Stomach (tissue), 9 donors: Measurements from ENCODE around the gene SLC5A1. TPM values are rescaled to one million over a fixed set of nuclear protein-coding genes. Genes with fewer than 3 reads are reported as not detected.
A peak's percentile ranks its signal among the peaks of the same experiment; 100 is the strongest.

ENCODE experiments used
- DNase-seq, 2 donors: peaks; one replicate each; pipeline versions ENCODE4 v3.0.0 to v3.0.0-alpha.2; 2013 to 2019
- H3K27ac ChIP-seq, 5 donors: fragments of 200-600 bp in 4 of 5; sonication (generic) in 4 of 5; one replicate each; pipeline ENCODE4 v1.5.1; 2013 to 2019; ENCODE audit warnings: mild to moderate bottlenecking in 1 of 5, moderate library complexity in 1 of 5
- H3K27me3 ChIP-seq, 3 donors: fragments of 200-600 bp; sonication (generic); one replicate each; pipeline ENCODE4 v1.5.1; 2017 to 2019; ENCODE audit warnings: mixed run types in 1 of 3
- H3K36me3 ChIP-seq, 4 donors: fragments of 200-600 bp; sonication (generic); 1 replicate in 3 of 4; 2 replicates in 1 of 4; pipeline ENCODE4 v1.5.1; 2016 to 2019
- H3K4me1 ChIP-seq, 4 donors: fragments of 200-600 bp; sonication (generic); one replicate each; pipeline ENCODE4 v1.5.1; 2016 to 2019
- H3K4me3 ChIP-seq, 4 donors: fragments of 200-600 bp; sonication (generic) in 3 of 4; one replicate each; pipeline ENCODE4 v1.5.1; 2016 to 2019; ENCODE audit warnings: mild to moderate bottlenecking in 1 of 4
- H3K9me3 ChIP-seq, 4 donors: fragments of 200-600 bp; sonication (generic); one replicate each; pipeline ENCODE4 v1.5.1; 2016 to 2019
- CTCF ChIP-seq, 7 experiments: fragments of 450-650 bp in 4 of 7; fragments of 200-600 bp in 3 of 7; sonication (generic) in 3 of 7; IDR thresholded peaks; one replicate each; pipeline ENCODE4 v1.5.1; 2016 to 2019; ENCODE audit warnings: antibody characterized with exemption in 7 of 7, control low read depth in 2 of 7, mild to moderate bottlenecking in 1 of 7
- EP300 ChIP-seq: sonication (generic); formaldehyde crosslinking; IDR thresholded peaks from one replicate; pipeline ENCODE4 v1.6.1; 2017; ENCODE audit warnings: antibody characterized with exemption
- POLR2A ChIP-seq, 4 donors: fragments of 450-650 bp; IDR thresholded peaks; one replicate each; pipeline ENCODE4 v1.6.1; 2016; ENCODE audit warnings: antibody characterized with exemption in 4 of 4, control low read depth in 2 of 4, mild to moderate bottlenecking in 1 of 4, moderate library complexity in 1 of 4
- POLR2AphosphoS5 ChIP-seq, 3 donors: sonication (generic); formaldehyde crosslinking; IDR thresholded peaks; one replicate each; pipeline ENCODE4 v1.6.1; 2016; ENCODE audit warnings: antibody characterized with exemption in 3 of 3
- WGBS, 5 donors: extraction: QIAGEN DNeasy Blood & Tissue Kit in 3 of 5; methylation state at CpG; one replicate each; pipeline versions ENCODE4 v1.1.5 to v1.1.7; 2013 to 2018; 5-methylcytosine and 5-hydroxymethylcytosine counted together
- intact Hi-C: fragments of 100-400 bp; cut with DNase I; formaldehyde crosslinking; loops from one replicate; pipeline ENCODE4 v1.15.1; 2023; ENCODE audit warnings: low total_unique reads
- polyA plus RNA-seq, 3 donors: library from polyadenylated mRNA; stranded (reverse); fragments of 200-250 nt; gene quantifications; one replicate each; pipeline ENCODE4 v1.2.3, GENCODE V29; 2013
- total RNA-seq, 5 donors: library from RNA; depleted of rRNA; stranded (reverse); fragments of >200 nt; gene quantifications; one replicate each; pipeline versions ENCODE4 v1.1.0 to v1.2.3, GENCODE V29; 2014 to 2016
- donor health status: healthy with polysubstance abuse.
- donor health status: Bipolar disorder and iron deficiency.
- donor health status: healthy.

SLC5A1 gene
- total and polyA plus RNA-seq, 8 donors: 0.68 to 13.8 (median 2.3) TPM; not detected in 3

- intact Hi-C loops: no loop called here
- WGBS, 5 donors: 54 to 71% (median 64%) methylated on average over 2 of the region's 2 CpGs
These were observed 25.0 kb upstream of the SLC5A1 start for GRCh38 chr22:32018056-32018455.

DNA sequence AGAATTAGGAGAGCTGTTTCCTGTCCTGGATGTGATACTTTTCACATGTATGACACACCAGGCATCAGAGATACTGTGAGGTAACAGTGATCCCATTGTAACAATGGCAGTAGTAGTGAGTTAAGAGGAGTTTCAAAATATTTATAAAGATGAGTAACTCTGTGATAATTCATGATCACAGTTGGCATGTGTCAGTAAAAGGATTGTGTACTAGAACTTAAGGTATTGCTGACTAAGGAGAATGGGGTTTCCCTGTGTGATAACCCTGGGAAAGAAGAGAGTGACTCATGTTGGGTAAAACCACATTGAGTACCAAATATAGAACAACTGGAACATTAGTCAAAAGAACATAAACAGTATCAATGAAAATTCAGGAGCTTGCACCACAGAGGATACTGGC lies 22.9 kb upstream of the SLC5A1 start:
- no peak overlapping the region for H3K4me3 ChIP-seq
- H3K9me3 ChIP-seq: peaks cover 0 to 4% (median 0%) of the 10 kb centered on the region in 4 donors
- no peaks in the 10 kb centered on the region for H3K4me1 ChIP-seq
- H3K27me3 ChIP-seq: peaks cover 0 to 6% (median 0%) of the 10 kb centered on the region in 3 donors
- H3K27ac ChIP-seq: no peak overlapping the region
- TF ChIP-seq CTCF (IDR thresholded peaks at IDR 0.05) (no peak), EP300 (no peak), POLR2AphosphoS5 (IDR thresholded peaks at IDR 0.05) (peak in 1 of 3 donors; percentile 18), POLR2A (IDR thresholded peaks at IDR 0.05) (no peak)
- intact Hi-C loops: no loop called here
- no peaks in the 10 kb centered on the region for H3K36me3 ChIP-seq
- DNase-seq: no peak

More at GRCh38 chr22:32018056-32018455, 25.0 kb upstream of the SLC5A1 start:
- peaks cover 0 to 6% (median 0%) of the 10 kb centered on the region in 3 donors for H3K27me3 ChIP-seq
- H3K36me3 ChIP-seq: no peaks in the 10 kb centered on the region
- H3K4me3 ChIP-seq: no peak overlapping the region
- no peaks in the 10 kb centered on the region for H3K4me1 ChIP-seq
- no peak overlapping the region for H3K27ac ChIP-seq
- H3K9me3 ChIP-seq: peaks cover 8 to 22% (median 14%) of the 10 kb centered on the region in 4 donors
- DNase-seq: no peak
- no peak for TF ChIP-seq POLR2A (IDR thresholded peaks at IDR 0.05)

DNA sequence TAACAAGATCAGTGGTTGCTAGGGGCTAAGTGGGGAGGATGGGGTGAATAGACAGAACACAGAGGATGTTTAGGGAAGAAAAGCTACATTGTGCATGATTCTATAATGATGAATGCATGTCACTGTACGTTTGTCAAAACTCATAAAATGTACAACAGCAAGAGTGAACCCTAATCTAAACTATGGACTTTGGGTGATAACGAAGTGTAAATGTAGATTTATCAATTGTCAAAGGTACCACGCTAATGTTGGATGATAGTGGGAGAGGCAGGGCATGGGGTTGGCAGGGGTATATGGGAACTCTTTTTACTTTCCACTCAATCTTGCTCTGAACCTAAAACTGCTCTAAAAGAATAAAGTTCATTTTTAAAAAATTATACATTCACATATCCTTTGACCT lies 21.3 kb upstream of the SLC5A1 start:
- Histone ChIP-seq H3K27ac (no peak overlapping the region), H3K4me3 (no peak overlapping the region), H3K9me3 (peaks cover 0 to 4% (median 0%) of the 10 kb centered on the region in 4 donors), H3K27me3 (peaks cover 0 to 6% (median 0%) of the 10 kb centered on the region in 3 donors), H3K4me1 (no peaks in the 10 kb centered on the region), H3K36me3 (no peaks in the 10 kb centered on the region)
- DNase-seq: no peak
- intact Hi-C loops: no loop called here
- TF ChIP-seq EP300 (no peak), CTCF (IDR thresholded peaks at IDR 0.05) (no peak), POLR2A (IDR thresholded peaks at IDR 0.05) (no peak), POLR2AphosphoS5 (IDR thresholded peaks at IDR 0.05) (no peak)
- WGBS, 5 donors: 19 to 36% (median 27%) methylated on average over 3 of the region's 3 CpGs

DNA sequence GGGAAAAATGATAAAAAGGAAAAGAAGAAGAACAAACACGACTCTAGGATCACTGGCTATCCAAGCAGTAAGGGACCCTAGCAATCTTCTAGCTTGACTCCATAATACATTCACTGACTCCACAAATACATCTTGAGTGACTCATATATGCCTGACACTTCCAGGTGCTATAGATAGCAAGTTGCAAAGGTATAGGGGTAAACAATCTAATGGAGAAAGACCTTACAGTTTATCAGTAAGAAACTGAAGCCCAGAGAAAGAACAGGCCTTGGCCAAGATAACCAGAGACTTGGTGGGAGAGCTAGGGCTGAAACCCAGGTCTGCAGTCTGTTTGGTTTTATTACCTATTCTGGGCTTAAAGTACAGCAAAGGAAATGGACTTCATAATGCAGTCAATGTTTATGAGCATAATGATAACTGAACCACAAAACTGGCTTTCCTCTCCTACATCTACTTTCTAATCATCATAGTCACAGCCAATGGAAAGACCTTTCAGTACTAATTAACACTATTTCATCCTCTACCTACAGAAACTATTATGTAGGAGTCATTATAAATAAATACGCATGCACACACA lies 19.7 kb upstream of the SLC5A1 start:
- intact Hi-C loops: no loop called here
- DNase-seq: peak in 1 of 2 donors; percentile 10
- 75 to 88% (median 82%) methylated on average over 2 of the region's 2 CpGs for WGBS, 5 donors
- Histone ChIP-seq H3K4me3 (no peak overlapping the region), H3K4me1 (no peaks in the 10 kb centered on the region), H3K27me3 (peaks cover 0 to 6% (median 0%) of the 10 kb centered on the region in 3 donors), H3K27ac (no peak overlapping the region), H3K36me3 (no peaks in the 10 kb centered on the region), H3K9me3 (peaks cover 0 to 4% (median 0%) of the 10 kb centered on the region in 4 donors)
- TF ChIP-seq EP300 (no peak), POLR2AphosphoS5 (IDR thresholded peaks at IDR 0.05) (no peak), CTCF (IDR thresholded peaks at IDR 0.05) (no peak), POLR2A (IDR thresholded peaks at IDR 0.05) (no peak)

DNA sequence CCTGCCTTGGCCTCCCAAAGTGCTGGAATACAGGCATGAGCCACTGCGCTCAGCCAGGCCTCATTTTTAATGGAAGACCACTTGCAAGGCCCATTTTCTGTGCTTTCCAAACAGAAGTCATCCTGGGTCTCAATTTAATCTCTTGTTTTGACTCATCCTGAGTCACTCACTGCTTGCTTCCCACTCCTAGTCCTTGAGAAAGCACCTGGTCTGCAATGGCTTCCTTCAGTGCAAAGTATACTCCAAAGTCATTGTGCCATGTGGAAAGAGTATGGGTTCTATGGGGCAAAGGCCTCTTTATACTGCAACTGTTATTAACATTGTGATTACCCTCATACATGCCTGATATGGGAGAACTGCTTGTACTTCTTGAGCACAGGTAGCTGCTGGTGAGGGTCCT lies 18.3 kb upstream of the SLC5A1 start:
- H3K36me3 ChIP-seq: no peaks in the 10 kb centered on the region

More for the DNA sequence above, 18.3 kb upstream of the SLC5A1 start:
- no peak overlapping the region for H3K27ac ChIP-seq
- no peak overlapping the region for H3K4me3 ChIP-seq
- intact Hi-C loops: no loop called here
- H3K4me1 ChIP-seq: no peaks in the 10 kb centered on the region
- H3K9me3 ChIP-seq: peaks cover 0 to 4% (median 0%) of the 10 kb centered on the region in 4 donors
- TF ChIP-seq POLR2AphosphoS5 (IDR thresholded peaks at IDR 0.05): no peak
- no peak for TF ChIP-seq EP300
- no peak for TF ChIP-seq POLR2A (IDR thresholded peaks at IDR 0.05)
- TF ChIP-seq CTCF (IDR thresholded peaks at IDR 0.05): no peak
- peak in 1 of 2 donors; percentile 7 for DNase-seq
- H3K27me3 ChIP-seq: no peaks in the 10 kb centered on the region
- 82 to 100% (median 89%) methylated on average over 1 of the region's 1 CpG for WGBS, 5 donors
